T-cell (primary cell): Measurements from ENCODE around the gene KIF5C. TPM values are rescaled to one million over a fixed set of nuclear protein-coding genes. Genes with fewer than 3 reads are reported as not detected.

Experiments used
- ATAC-seq, 4 experiments: fragments of 200-7000 bp in 3 of 4; fragments of 150-1000 bp in 1 of 4; cut with Tn5 transposase; replicated peaks in 1 of 4; 1 replicate in 3 of 4; 2 replicates in 1 of 4; pipeline ENCODE4 v1.10.0; 2021; ENCODE audit warnings: moderate library complexity in 3 of 4, mild to moderate bottlenecking in 2 of 4, moderate number of reproducible peaks in 1 of 4
- CTCF ChIA-PET, 2 donors: fragments of 300-600 bp; sonication (Branson Sonifier 250); formaldehyde crosslinking; loops; one replicate each; lab custom pipeline; 2022; ENCODE audit warnings: antibody characterized with exemption in 2 of 2; lab: Charles Lee
- POLR2A ChIA-PET, 2 donors: fragments of 300-600 bp; sonication (Branson Sonifier 250); formaldehyde crosslinking; loops; one replicate each; lab custom pipeline; 2022; ENCODE audit warnings: antibody characterized with exemption in 2 of 2; lab: Charles Lee
- DNase-seq, 35 experiments: peaks; one replicate each; pipeline versions ENCODE4 v3.0.0 to v3.0.0-alpha.2; 2013 to 2023
- H3K27ac ChIP-seq: one replicate; pipeline ENCODE4 v1.5.1; 2013; ENCODE audit warnings: low read length
- H3K27me3 ChIP-seq, 2 experiments: replicated peaks in 1 of 2; 1 replicate in 1 of 2; 2 replicates in 1 of 2; pipeline versions ENCODE4 v1.6.1 to v1.7.0; 2013; ENCODE audit warnings: low read length in 1 of 2, mixed read lengths in 1 of 2; ENCODE audit not compliant: control insufficient read depth in 2 of 2, insufficient read depth in 2 of 2; ENCODE audit errors: extremely low read depth in 1 of 2
- H3K36me3 ChIP-seq, 2 donors: 1 replicate in 1 of 2; 2 replicates in 1 of 2; pipeline versions ENCODE4 v1.6.1 to v1.7.0; 2013; ENCODE audit warnings: low read length in 1 of 2; ENCODE audit not compliant: control insufficient read depth in 2 of 2, insufficient read depth in 1 of 2; ENCODE audit errors: extremely low read depth in 1 of 2
- H3K4me1 ChIP-seq, 2 experiments: 1 replicate in 1 of 2; 2 replicates in 1 of 2; pipeline versions ENCODE4 v1.6.1 to v1.7.0; 2013; ENCODE audit warnings: low read length in 2 of 2, mixed read lengths in 1 of 2; ENCODE audit not compliant: insufficient read depth in 2 of 2, control insufficient read depth in 1 of 2; ENCODE audit errors: extremely low read depth in 1 of 2
- H3K4me3 ChIP-seq, 2 donors: 1 replicate in 1 of 2; 2 replicates in 1 of 2; pipeline versions ENCODE4 v1.5.1 to v1.7.0; 2013; ENCODE audit warnings: mild to moderate bottlenecking in 2 of 2, low read length in 1 of 2, moderate library complexity in 1 of 2; ENCODE audit not compliant: control insufficient read depth in 1 of 2; ENCODE audit errors: extremely low read depth in 1 of 2
- H3K9me3 ChIP-seq: 2 replicates; pipeline ENCODE4 v1.7.0; 2013
- H3K27ac Mint-ChIP-seq, 2 donors: one replicate each; pipeline ENCODE4 v1.8.0; 2020 to 2021; ENCODE audit warnings: mild to moderate bottlenecking in 2 of 2, mixed read lengths in 2 of 2
- H3K27me3 Mint-ChIP-seq, 2 donors: one replicate each; pipeline ENCODE4 v1.8.0; 2021 to 2022; ENCODE audit warnings: mixed read lengths in 2 of 2
- H3K36me3 Mint-ChIP-seq: one replicate; pipeline ENCODE4 v1.8.0; 2021; ENCODE audit warnings: mixed read lengths
- H3K4me1 Mint-ChIP-seq, 3 donors: one replicate each; pipeline ENCODE4 v1.8.0; 2020 to 2022; ENCODE audit warnings: mixed read lengths in 3 of 3, mild to moderate bottlenecking in 1 of 3
- H3K4me3 Mint-ChIP-seq, 3 donors: one replicate each; pipeline ENCODE4 v1.8.0; 2020 to 2022; ENCODE audit warnings: mild to moderate bottlenecking in 3 of 3, mixed read lengths in 3 of 3, moderate library complexity in 3 of 3
- H3K9me3 Mint-ChIP-seq, 3 donors: one replicate each; pipeline ENCODE4 v1.8.0; 2020 to 2022; ENCODE audit warnings: mixed read lengths in 3 of 3
- WGBS: methylation state at CpG from one replicate; pipeline ENCODE4 v1.1.5; 2013; ENCODE audit warnings: missing lambda C conversion rate; ENCODE audit not compliant: insufficient coverage; 5-methylcytosine and 5-hydroxymethylcytosine counted together
- total RNA-seq, 35 experiments: library from RNA in 6 of 35; stranded (reverse) in 6 of 35; fragments of 120-200 nt in 1 of 35; gene quantifications; one replicate each; pipeline versions ENCODE4 v1.2.1 to v1.2.4 and lab custom pipeline; 2013 to 2026

The KIF5C gene
- total RNA-seq, 5 donors from 2014 or later (not counting 1 experiment from before 2014, with no cell fraction given): 9.4 to 17.0 (median 14.7) TPM

DNA sequence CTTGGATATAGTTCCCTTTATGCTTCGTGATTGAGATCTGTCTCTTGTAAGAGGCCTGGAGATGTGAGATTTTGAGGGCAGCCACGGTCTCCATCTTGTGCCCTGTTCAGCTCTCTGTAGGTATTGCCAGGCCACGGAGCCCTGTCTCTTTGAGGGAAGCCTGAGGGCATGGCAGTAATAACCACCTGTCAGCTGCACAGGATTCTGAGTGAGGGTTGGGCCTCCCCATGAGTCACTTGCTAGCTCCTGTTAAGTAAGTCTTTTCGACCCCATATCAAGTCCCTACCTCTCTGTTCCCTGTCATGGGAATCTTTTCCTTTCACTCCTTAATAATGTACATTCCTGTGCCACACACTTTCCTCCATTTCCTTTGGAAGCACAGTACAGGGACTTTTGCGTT is 183.9 kb downstream of the KIF5C start:
- no peaks in the 10 kb centered on the region for H3K9me3 ChIP-seq
- no peak overlapping the region for H3K27ac ChIP-seq
- H3K4me3 ChIP-seq: no peak overlapping the region
- peaks cover 13 to 20% of the 10 kb centered on the region in 2 donors for H3K27me3 Mint-ChIP-seq
- no peak overlapping the region for H3K27ac Mint-ChIP-seq
- no peaks in the 10 kb centered on the region for H3K36me3 Mint-ChIP-seq
- no peak overlapping the region for H3K4me3 Mint-ChIP-seq
- H3K4me1 ChIP-seq: no peaks in the 10 kb centered on the region
- no peak for DNase-seq
- ChIA-PET CTCF (no interaction called here), POLR2A (no interaction called here)
- 78% methylated on average over 4 of the region's 5 CpGs for WGBS
- H3K9me3 Mint-ChIP-seq: no peaks in the 10 kb centered on the region
- no peaks in the 10 kb centered on the region for H3K4me1 Mint-ChIP-seq
- ATAC-seq: no peak
- H3K27me3 ChIP-seq: no peaks in the 10 kb centered on the region
- no peaks in the 10 kb centered on the region for H3K36me3 ChIP-seq

DNA sequence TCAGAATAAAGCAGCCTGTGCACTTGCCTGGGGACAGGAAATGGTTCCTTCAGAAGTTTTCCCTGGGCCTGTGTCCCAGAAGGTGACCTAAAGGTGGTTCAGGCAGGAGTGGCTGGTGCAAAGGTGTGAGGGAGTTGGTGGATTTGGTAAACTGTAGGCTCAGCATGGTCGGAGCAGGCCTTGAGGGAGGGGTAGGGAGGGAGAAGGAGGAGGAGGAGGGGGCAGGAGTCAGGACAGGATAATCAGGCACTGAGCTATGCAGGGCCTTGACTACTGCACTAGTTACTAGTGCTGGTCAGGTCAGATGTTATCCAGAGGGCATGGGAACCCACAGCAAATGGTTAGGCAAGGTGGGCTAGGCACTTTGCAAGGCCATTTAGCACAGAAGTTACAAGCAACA is 184.8 kb downstream of the KIF5C start:
- no peaks in the 10 kb centered on the region for H3K4me1 Mint-ChIP-seq
- H3K4me1 ChIP-seq: no peaks in the 10 kb centered on the region
- POLR2A ChIA-PET: no interaction called here
- H3K27ac ChIP-seq: no peak overlapping the region
- H3K27me3 Mint-ChIP-seq: peaks cover 13 to 17% of the 10 kb centered on the region in 2 donors
- H3K4me3 ChIP-seq: no peak overlapping the region
- H3K27me3 ChIP-seq: no peaks in the 10 kb centered on the region
- no peaks in the 10 kb centered on the region for H3K9me3 Mint-ChIP-seq
- H3K36me3 ChIP-seq: no peaks in the 10 kb centered on the region
- no peak for ATAC-seq
- H3K9me3 ChIP-seq: no peaks in the 10 kb centered on the region
- no peak overlapping the region for H3K4me3 Mint-ChIP-seq
- CTCF ChIA-PET: no interaction called here
- WGBS: no CpG with 5 or more reads among the region's 1 CpG
- H3K36me3 Mint-ChIP-seq: no peaks in the 10 kb centered on the region
- H3K27ac Mint-ChIP-seq: no peak overlapping the region
- DNase-seq: no peak

DNA sequence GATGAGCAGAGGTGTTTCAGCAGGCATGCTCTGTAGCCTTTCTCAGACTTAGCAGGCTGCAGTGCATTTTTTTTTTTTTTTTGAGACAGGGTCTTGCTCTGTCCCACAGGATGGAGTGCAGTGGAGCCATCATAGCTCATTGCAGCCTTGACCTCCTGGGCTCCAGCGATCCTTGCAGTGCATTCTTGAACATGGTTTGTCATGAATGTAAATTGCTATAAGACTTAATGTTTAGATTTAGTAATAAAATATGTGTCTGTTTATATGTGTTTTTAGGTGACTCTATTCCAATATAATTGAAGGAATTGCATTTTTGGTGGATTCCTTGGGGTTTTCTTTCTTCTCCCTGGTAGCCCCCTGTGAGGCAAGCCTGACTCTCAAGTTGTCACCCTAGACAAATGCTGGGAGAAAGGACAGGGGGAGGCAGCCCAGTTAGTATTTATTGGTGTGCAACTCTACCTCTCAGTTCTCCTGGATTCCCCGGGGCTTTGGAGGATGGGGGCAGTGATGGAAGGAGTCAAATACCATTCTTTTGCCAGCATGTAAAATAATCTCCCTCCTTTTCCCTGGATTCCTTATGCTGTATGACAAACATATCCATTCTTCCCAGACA is 186.2 kb downstream of the KIF5C start:
- Mint-ChIP-seq H3K36me3 (no peaks in the 10 kb centered on the region), H3K4me3 (no peak overlapping the region), H3K9me3 (no peaks in the 10 kb centered on the region), H3K27ac (no peak overlapping the region), H3K4me1 (no peaks in the 10 kb centered on the region), H3K27me3 (peaks cover 4 to 7% of the 10 kb centered on the region in 2 donors)
- H3K27me3 ChIP-seq: no peaks in the 10 kb centered on the region
- H3K4me1 ChIP-seq: no peaks in the 10 kb centered on the region
- CTCF ChIA-PET: no interaction called here
- H3K27ac ChIP-seq: no peak overlapping the region
- H3K36me3 ChIP-seq: no peaks in the 10 kb centered on the region
- no peak for ATAC-seq
- H3K4me3 ChIP-seq: no peak overlapping the region
- POLR2A ChIA-PET: no interaction called here
- DNase-seq: no peak
- no peaks in the 10 kb centered on the region for H3K9me3 ChIP-seq
- no CpG with 5 or more reads among the region's 2 CpGs for WGBS

DNA sequence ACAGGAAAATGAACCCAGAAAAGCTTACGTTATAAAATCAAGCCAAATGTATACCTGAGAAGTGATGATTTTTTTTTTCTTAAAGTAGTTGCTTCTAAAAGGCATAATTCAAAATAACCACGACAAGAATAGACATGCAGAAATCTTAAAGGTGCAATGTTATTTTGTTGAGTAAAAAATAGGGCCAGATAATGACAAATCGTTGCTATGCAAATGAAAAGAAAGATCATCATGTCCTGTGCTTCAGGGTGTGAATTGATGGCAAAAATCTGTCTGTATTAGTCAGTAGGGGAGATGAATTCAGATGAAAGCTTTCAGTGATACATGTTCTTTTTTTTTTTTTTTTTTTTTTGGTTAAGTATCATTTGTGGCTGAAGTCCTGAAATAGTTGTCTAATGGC is 187.5 kb downstream of the KIF5C start:
- POLR2A ChIA-PET: no interaction called here

DNA sequence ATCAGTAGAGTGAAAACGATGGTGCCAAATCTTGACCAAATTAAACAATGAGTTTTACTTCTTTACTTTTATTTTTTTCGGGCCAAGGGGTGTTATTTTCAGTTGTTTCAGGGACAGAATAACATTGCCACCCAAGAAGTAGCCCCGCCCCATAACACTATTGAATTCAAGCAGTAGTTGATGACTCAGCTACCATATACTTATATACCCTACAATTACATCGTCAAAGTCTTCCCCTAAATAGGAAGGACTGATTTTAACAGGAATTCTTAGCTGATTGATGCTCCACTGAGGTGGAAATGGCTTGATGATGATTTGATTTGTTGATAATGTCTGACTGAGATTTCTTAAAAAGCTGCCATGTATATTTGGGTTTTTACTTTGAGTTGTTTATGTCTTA is 188.2 kb downstream of the KIF5C start:
- ChIA-PET CTCF (interaction anchor here in 1 of 2 donors (1.2 kb wide), 1 partner anchor 47 kb away, joined by 3 read pairs; no protein-coding TSS in a partner anchor), POLR2A (no interaction called here)
- Histone ChIP-seq H3K9me3 (no peaks in the 10 kb centered on the region), H3K36me3 (no peaks in the 10 kb centered on the region), H3K4me1 (no peaks in the 10 kb centered on the region), H3K27ac (no peak overlapping the region), H3K27me3 (no peaks in the 10 kb centered on the region), H3K4me3 (no peak overlapping the region)
- Mint-ChIP-seq H3K27me3 (peaks cover 2 to 5% of the 10 kb centered on the region in 2 donors), H3K4me1 (no peaks in the 10 kb centered on the region), H3K4me3 (no peak overlapping the region), H3K36me3 (no peaks in the 10 kb centered on the region), H3K27ac (no peak overlapping the region), H3K9me3 (peaks cover 0 to 4% (median 0%) of the 10 kb centered on the region in 3 donors)
- DNase-seq: no peak
- ATAC-seq: no peak
- WGBS: no CpG with 5 or more reads among the region's 4 CpGs

More for the DNA sequence above, 187.5 kb downstream of the KIF5C start:
- CTCF ChIA-PET: no interaction called here
- Mint-ChIP-seq H3K36me3 (no peaks in the 10 kb centered on the region), H3K27ac (no peak overlapping the region), H3K4me1 (no peaks in the 10 kb centered on the region), H3K27me3 (peaks cover 2 to 9% of the 10 kb centered on the region in 2 donors), H3K9me3 (peaks cover 0 to 4% (median 0%) of the 10 kb centered on the region in 3 donors), H3K4me3 (no peak overlapping the region)
- DNase-seq (no peak), ATAC-seq (no peak)
- Histone ChIP-seq H3K4me3 (no peak overlapping the region), H3K9me3 (no peaks in the 10 kb centered on the region), H3K27me3 (no peaks in the 10 kb centered on the region), H3K4me1 (no peaks in the 10 kb centered on the region), H3K27ac (no peak overlapping the region), H3K36me3 (no peaks in the 10 kb centered on the region)
- WGBS: 75% methylated on average over 1 of the region's 3 CpGs

DNA sequence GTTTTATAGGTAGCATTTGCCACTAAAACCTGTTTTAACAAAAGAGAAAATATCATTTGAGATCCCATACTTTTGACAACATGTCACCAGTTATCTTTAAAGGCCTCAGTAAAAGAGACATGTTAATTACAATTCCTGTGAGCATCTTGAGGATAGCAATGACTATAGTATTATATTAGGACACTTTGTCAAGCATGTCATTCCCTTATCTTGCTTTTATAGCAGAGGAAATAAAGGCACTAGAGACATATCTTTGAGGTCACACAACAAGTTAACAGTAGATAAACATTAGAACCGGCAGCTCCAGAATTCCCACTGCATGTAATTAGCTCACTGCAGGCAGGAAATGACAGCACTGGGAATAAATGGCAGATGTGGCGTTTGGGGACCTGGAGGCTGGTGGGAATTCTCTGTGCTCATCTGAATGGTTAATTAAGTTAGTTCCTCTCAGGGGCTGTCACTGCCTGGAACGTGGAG is 189.4 kb downstream of the KIF5C start:
- ChIA-PET POLR2A (no interaction called here), CTCF (interaction anchor here in 1 of 2 donors (1.2 kb wide), 1 partner anchor 48 kb away, joined by 3 read pairs; no protein-coding TSS in a partner anchor)
- ATAC-seq: no peak
- Mint-ChIP-seq H3K4me1 (peaks cover 7 to 9% (median 8%) of the 10 kb centered on the region in 3 donors), H3K36me3 (no peaks in the 10 kb centered on the region), H3K27me3 (peaks cover 0 to 12% of the 10 kb centered on the region in 2 donors), H3K4me3 (no peak overlapping the region), H3K27ac (no peak overlapping the region), H3K9me3 (peaks cover 0 to 4% (median 0%) of the 10 kb centered on the region in 3 donors)
- 75% methylated on average over 2 of the region's 3 CpGs for WGBS
- DNase-seq: no peak
- no peak overlapping the region for H3K4me3 ChIP-seq
- no peaks in the 10 kb centered on the region for H3K27me3 ChIP-seq
- no peaks in the 10 kb centered on the region for H3K36me3 ChIP-seq
- H3K4me1 ChIP-seq: no peaks in the 10 kb centered on the region
- no peaks in the 10 kb centered on the region for H3K9me3 ChIP-seq
- H3K27ac ChIP-seq: no peak overlapping the region
